AG10803 (cell line): ENCODE results near the gene MICAL2.

Source experiments
- DNase-seq: peaks from one replicate; pipeline ENCODE4 v3.0.0; 2010; ENCODE audit warnings: low read depth
- H3K4me3 ChIP-seq: 2 replicates; pipeline ENCODE4 v1.5.1; 2011; ENCODE audit warnings: mild to moderate bottlenecking, low read length, control low read depth
- CTCF ChIP-seq: conservative IDR thresholded peaks from 2 replicates; pipeline ENCODE4 v1.5.1; 2011; ENCODE audit warnings: mild to moderate bottlenecking, low read length, control low read depth, inconsistent platforms

The MICAL2 gene

DNA sequence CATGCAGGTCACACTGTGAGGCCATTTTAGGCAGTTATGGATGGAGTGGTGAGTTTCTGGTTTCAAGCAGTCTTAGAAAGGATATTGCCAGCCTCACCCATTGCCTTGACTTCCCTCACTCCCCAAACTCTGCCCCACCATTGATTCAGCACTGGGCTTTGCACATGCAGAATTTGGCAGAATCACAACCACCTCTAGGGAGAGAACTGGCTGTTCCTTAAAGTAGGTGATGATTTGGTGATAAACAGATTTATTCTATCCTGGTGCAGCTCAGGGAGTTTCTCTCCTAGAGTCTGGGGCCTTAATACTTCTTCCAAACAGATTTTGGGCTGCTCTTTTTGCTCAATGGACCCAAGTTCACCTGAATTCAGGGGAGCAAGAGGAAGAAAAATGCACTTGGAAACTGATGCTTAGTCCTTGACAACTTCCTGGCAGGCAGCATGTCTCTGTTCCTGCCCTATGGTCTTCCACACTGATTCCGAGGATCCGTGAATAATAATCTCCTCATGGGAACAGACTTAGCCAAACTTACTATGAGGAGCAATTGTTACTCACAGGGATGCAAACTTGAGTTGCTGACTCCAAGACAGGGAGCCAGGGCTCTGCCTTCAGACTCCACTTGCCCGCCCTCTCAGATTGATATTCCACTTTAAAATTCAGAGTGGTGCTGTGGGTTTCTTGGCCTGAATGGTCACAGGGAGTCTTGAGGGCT lies 137.3 kb downstream of the MICAL2 start:
- no peak overlapping the region for H3K4me3 ChIP-seq
- no peak for TF ChIP-seq CTCF
- no peak for DNase-seq

GRCh38 chr11:12248330-12248729 lies 137.9 kb downstream of the MICAL2 start:
- H3K4me3 ChIP-seq, result no peak overlapping the region
- no peak for TF ChIP-seq CTCF
- no peak for DNase-seq

- DNase-seq, result no peak
- no peak overlapping the region for H3K4me3 ChIP-seq
- TF ChIP-seq CTCF, result no peak
These were observed 139.3 kb downstream of the MICAL2 start for GRCh38 chr11:12249590-12250260.

DNA sequence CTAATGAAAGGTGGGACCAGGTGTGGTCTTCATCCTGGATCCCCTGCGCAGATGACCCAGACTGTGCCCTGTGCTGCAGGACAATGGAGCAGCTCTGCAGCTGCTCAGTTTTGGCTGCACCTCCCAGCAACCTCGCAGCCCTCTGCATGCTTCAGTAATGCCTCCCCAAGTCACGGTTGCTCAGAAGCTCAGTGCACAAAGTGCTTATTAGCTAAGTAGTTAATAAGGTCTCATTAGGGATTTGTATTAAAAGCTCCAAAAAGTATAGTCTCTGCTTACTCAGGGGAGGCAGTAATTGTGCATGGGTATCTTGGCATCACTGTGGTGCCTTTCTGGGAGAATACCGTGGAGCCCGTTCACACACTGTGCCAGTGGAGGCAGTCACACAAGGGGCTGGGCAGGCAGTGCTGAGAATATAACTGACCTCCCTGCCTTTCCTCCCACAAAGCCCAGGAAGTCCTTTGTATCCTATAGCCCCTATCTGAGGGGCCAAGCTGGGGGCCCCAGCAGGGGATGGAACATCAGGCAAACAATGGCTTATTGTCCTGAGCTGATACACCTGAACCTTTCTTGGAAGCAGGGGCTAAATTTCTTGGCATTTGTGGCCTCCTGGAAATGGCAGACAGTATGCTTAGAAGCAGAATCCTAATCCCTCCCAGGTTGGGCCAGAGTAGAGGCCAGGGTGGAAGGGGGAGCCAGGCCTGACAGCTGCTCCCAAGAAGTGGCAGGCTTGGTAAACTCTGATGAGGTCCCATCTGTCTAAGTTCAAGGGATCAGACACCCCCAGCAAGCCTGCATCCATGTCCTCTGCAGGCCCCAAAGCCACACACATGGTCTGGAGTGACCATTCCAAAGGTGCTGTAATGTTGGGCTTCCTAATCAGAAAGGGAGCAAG lies 141.5 kb downstream of the MICAL2 start:
- no peak for DNase-seq
- no peak for TF ChIP-seq CTCF
- H3K4me3 ChIP-seq, result no peak overlapping the region

- TF ChIP-seq CTCF, result no peak
- H3K4me3 ChIP-seq, result no peak overlapping the region
- DNase-seq, result no peak
These were observed 143.5 kb downstream of the MICAL2 start for GRCh38 chr11:12253843-12254281.

- no peak overlapping the region for H3K4me3 ChIP-seq
- no peak for DNase-seq
- TF ChIP-seq CTCF, result no peak
These were observed 148.1 kb downstream of the MICAL2 start for GRCh38 chr11:12258451-12258850.
